ENCODE data around the gene BDNF.
A peak's percentile ranks its signal among the peaks of the same experiment; 100 is the strongest.

The BDNF gene

DNA sequence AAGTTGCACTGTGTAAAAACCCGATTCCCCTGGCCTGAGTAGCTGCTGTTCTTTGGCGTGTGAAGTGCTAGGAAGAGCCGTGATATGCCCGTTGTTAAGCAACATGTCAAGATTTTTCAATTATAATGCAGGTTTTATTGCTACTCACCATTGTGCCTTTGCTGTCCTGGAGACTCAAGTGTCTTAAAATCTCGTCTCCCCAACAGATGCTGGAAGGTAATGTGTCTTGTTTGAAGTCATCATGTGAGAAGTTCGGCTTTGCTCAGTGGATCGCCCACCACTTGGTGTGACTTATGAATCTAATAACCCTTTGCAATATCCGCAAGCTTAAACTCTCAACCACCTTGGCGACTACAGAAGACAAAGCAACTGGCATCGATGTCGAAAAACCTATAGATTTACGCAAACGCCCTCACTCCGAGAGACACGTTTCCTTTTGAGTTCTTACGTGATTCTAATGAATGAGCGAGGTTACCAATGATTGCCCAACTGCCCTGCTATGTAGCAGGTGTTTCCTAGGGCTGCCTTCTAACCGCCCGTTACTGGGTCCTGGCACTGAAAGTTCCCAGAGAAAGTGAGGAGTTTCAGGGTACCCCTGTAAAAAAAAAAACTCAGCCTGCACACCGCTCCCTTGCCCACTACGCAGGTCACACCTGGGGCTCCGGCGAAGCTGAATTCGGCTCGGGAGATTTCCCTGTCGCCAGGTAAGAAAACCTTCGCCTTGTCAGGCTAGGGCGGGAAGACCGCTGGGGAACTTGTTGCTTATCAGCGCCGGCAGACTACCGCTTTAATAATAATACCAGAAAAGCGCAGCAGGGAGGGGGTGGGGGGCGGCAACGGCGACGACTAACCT is 21.2 kb upstream of the BDNF start:
- Histone ChIP-seq H3K4me1 (ENCODE audit: control insufficient read depth in 1 of 2, insufficient read depth in 2 of 2, low read length in 2 of 2) (peaks cover 10 to 12% of the 10 kb centered on the region in 2 experiments), H4K12ac (ENCODE audit: low read depth, low read length) (no peak overlapping the region), H3K4me3 (ENCODE audit: low read depth, low read length) (no peak overlapping the region), H3K14ac (ENCODE audit: low read length) (no peak overlapping the region), H3K27me3 (ENCODE audit: insufficient read depth, low read length) (peaks cover 49% of the 10 kb centered on the region), H3K79me2 (ENCODE audit: control insufficient read depth, insufficient read depth, low read length, poor library complexity) (no peaks in the 10 kb centered on the region), H3K79me1 (ENCODE audit: low read length) (no peaks in the 10 kb centered on the region), H3K23ac (ENCODE audit: low read length) (no peak overlapping the region), H2AFZ (ENCODE audit: insufficient read depth, low read length, poor library complexity) (no peak overlapping the region), H3K27ac (ENCODE audit: low read depth, low read length) (no peak overlapping the region), H3K9me3 (ENCODE audit: insufficient read depth, low read depth, low read length) (peaks cover 3% of the 10 kb centered on the region), H2AK5ac (ENCODE audit: low read length) (no peak overlapping the region), H3K18ac (ENCODE audit: low read length) (no peak overlapping the region), H3K36me3 (ENCODE audit: control insufficient read depth in 1 of 2, insufficient read depth in 2 of 2, low read length in 2 of 2) (no peaks in the 10 kb centered on the region), H3K9ac (ENCODE audit: low read length) (no peak overlapping the region), H4K8ac (ENCODE audit: low read depth, low read length) (no peak overlapping the region), H3K4ac (ENCODE audit: low read depth, low read length) (no peak overlapping the region), H3K4me2 (ENCODE audit: low read length) (peak overlapping the region; percentile 84), H2BK5ac (ENCODE audit: low read depth, low read length, poor library complexity) (no peak overlapping the region), H2BK120ac (ENCODE audit: insufficient read depth, low read length, poor library complexity) (no peak overlapping the region), H4K91ac (ENCODE audit: low read depth, low read length) (no peak overlapping the region), H2BK12ac (ENCODE audit: low read length) (no peak overlapping the region)
- no peak for DNase-seq
- WGBS (ENCODE audit: extremely low coverage, insufficient coverage, insufficient read length): no CpG with 5 or more reads among the region's 37 CpGs

- H3K4me2 ChIP-seq (ENCODE audit: low read length): no peak overlapping the region
- no peak overlapping the region for H2BK5ac ChIP-seq (ENCODE audit: low read depth, low read length, poor library complexity)
- H3K4me1 ChIP-seq (ENCODE audit: control insufficient read depth in 1 of 2, insufficient read depth in 2 of 2, low read length in 2 of 2): peaks cover 10 to 12% of the 10 kb centered on the region in 2 experiments
- no peak overlapping the region for H3K23ac ChIP-seq (ENCODE audit: low read length)
- no peaks in the 10 kb centered on the region for H3K79me1 ChIP-seq (ENCODE audit: low read length)
- H2BK120ac ChIP-seq (ENCODE audit: insufficient read depth, low read length, poor library complexity): no peak overlapping the region
- H3K4me3 ChIP-seq (ENCODE audit: low read depth, low read length): no peak overlapping the region
- no peaks in the 10 kb centered on the region for H3K36me3 ChIP-seq (ENCODE audit: control insufficient read depth in 1 of 2, insufficient read depth in 2 of 2, low read length in 2 of 2)
- H4K12ac ChIP-seq (ENCODE audit: low read depth, low read length): no peak overlapping the region
- peaks cover 3% of the 10 kb centered on the region for H3K9me3 ChIP-seq (ENCODE audit: insufficient read depth, low read depth, low read length)
- no peak overlapping the region for H3K18ac ChIP-seq (ENCODE audit: low read length)
- H4K91ac ChIP-seq (ENCODE audit: low read depth, low read length): no peak overlapping the region
- no peak overlapping the region for H3K27ac ChIP-seq (ENCODE audit: low read depth, low read length)
- H3K79me2 ChIP-seq (ENCODE audit: control insufficient read depth, insufficient read depth, low read length, poor library complexity): no peaks in the 10 kb centered on the region
- no peak overlapping the region for H2BK12ac ChIP-seq (ENCODE audit: low read length)
- no peak overlapping the region for H3K9ac ChIP-seq (ENCODE audit: low read length)
- H3K4ac ChIP-seq (ENCODE audit: low read depth, low read length): no peak overlapping the region
- no CpG with 5 or more reads among the region's 25 CpGs for WGBS (ENCODE audit: extremely low coverage, insufficient coverage, insufficient read length)
- H2AK5ac ChIP-seq (ENCODE audit: low read length): no peak overlapping the region
- no peak overlapping the region for H4K8ac ChIP-seq (ENCODE audit: low read depth, low read length)
- DNase-seq: peak in 1 of 2 donors; percentile 68
- H3K14ac ChIP-seq (ENCODE audit: low read length): no peak overlapping the region
- H2AFZ ChIP-seq (ENCODE audit: insufficient read depth, low read length, poor library complexity): no peak overlapping the region
- H3K27me3 ChIP-seq (ENCODE audit: insufficient read depth, low read length): peaks cover 49% of the 10 kb centered on the region
Measured at GRCh38 chr11:27720277-27720830, 20.1 kb upstream of the BDNF start.

DNA sequence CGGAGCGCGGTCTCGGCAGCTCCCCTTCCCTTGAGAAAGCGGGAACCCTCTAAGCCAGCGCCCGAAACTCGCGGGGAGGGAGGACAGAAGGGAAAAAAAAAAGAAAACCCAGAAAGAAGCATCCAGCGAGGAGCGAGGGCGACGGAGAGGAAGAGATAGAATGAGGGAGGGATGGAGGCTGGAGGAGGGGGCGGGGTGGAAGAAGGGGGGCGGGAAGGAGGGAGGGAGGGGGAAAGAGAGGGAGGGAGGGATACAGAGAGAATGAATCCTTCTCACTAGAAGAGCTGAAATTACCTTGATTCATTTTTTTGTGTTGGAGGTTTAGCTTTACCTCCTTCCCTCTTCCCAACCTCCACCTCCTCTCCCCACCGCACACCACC is 19.3 kb upstream of the BDNF start:
- Histone ChIP-seq H4K8ac (ENCODE audit: low read depth, low read length) (no peak overlapping the region), H3K27ac (ENCODE audit: low read depth, low read length) (no peak overlapping the region), H2BK12ac (ENCODE audit: low read length) (no peak overlapping the region), H3K4me2 (ENCODE audit: low read length) (peak overlapping the region; percentile 85), H2AK5ac (ENCODE audit: low read length) (no peak overlapping the region), H3K4me1 (ENCODE audit: control insufficient read depth in 1 of 2, insufficient read depth in 2 of 2, low read length in 2 of 2) (peaks cover 10 to 12% of the 10 kb centered on the region in 2 experiments), H3K27me3 (ENCODE audit: insufficient read depth, low read length) (peaks cover 49% of the 10 kb centered on the region), H2AFZ (ENCODE audit: insufficient read depth, low read length, poor library complexity) (no peak overlapping the region), H2BK120ac (ENCODE audit: insufficient read depth, low read length, poor library complexity) (no peak overlapping the region), H3K23ac (ENCODE audit: low read length) (no peak overlapping the region), H4K12ac (ENCODE audit: low read depth, low read length) (no peak overlapping the region), H3K36me3 (ENCODE audit: control insufficient read depth in 1 of 2, insufficient read depth in 2 of 2, low read length in 2 of 2) (no peaks in the 10 kb centered on the region), H3K79me2 (ENCODE audit: control insufficient read depth, insufficient read depth, low read length, poor library complexity) (no peaks in the 10 kb centered on the region), H2BK5ac (ENCODE audit: low read depth, low read length, poor library complexity) (no peak overlapping the region), H3K14ac (ENCODE audit: low read length) (no peak overlapping the region), H3K9me3 (ENCODE audit: insufficient read depth, low read depth, low read length) (peaks cover 3% of the 10 kb centered on the region), H3K79me1 (ENCODE audit: low read length) (no peaks in the 10 kb centered on the region), H3K9ac (ENCODE audit: low read length) (no peak overlapping the region), H4K91ac (ENCODE audit: low read depth, low read length) (no peak overlapping the region), H3K4ac (ENCODE audit: low read depth, low read length) (no peak overlapping the region), H3K18ac (ENCODE audit: low read length) (no peak overlapping the region), H3K4me3 (ENCODE audit: low read depth, low read length) (no peak overlapping the region)
- DNase-seq: no peak
- WGBS (ENCODE audit: extremely low coverage, insufficient coverage, insufficient read length): no CpG with 5 or more reads among the region's 16 CpGs

- H4K12ac ChIP-seq (ENCODE audit: low read depth, low read length): no peak overlapping the region
- H3K27ac ChIP-seq (ENCODE audit: low read depth, low read length): no peak overlapping the region
- H3K79me1 ChIP-seq (ENCODE audit: low read length): no peaks in the 10 kb centered on the region
- no peak overlapping the region for H2AK5ac ChIP-seq (ENCODE audit: low read length)
- H3K79me2 ChIP-seq (ENCODE audit: control insufficient read depth, insufficient read depth, low read length, poor library complexity): no peaks in the 10 kb centered on the region
- H3K9ac ChIP-seq (ENCODE audit: low read length): no peak overlapping the region
- H3K14ac ChIP-seq (ENCODE audit: low read length): no peak overlapping the region
- DNase-seq: peak in 1 of 2 donors; percentile 34
- H3K9me3 ChIP-seq (ENCODE audit: insufficient read depth, low read depth, low read length): peaks cover 3% of the 10 kb centered on the region
- H3K23ac ChIP-seq (ENCODE audit: low read length): no peak overlapping the region
- no CpG with 5 or more reads among the region's 52 CpGs for WGBS (ENCODE audit: extremely low coverage, insufficient coverage, insufficient read length)
- peaks cover 49% of the 10 kb centered on the region for H3K27me3 ChIP-seq (ENCODE audit: insufficient read depth, low read length)
- no peak overlapping the region for H2AFZ ChIP-seq (ENCODE audit: insufficient read depth, low read length, poor library complexity)
- H3K4me1 ChIP-seq (ENCODE audit: control insufficient read depth in 1 of 2, insufficient read depth in 2 of 2, low read length in 2 of 2): peaks cover 10 to 12% of the 10 kb centered on the region in 2 experiments
- H4K8ac ChIP-seq (ENCODE audit: low read depth, low read length): no peak overlapping the region
- no peak overlapping the region for H4K91ac ChIP-seq (ENCODE audit: low read depth, low read length)
- no peaks in the 10 kb centered on the region for H3K36me3 ChIP-seq (ENCODE audit: control insufficient read depth in 1 of 2, insufficient read depth in 2 of 2, low read length in 2 of 2)
- H3K4ac ChIP-seq (ENCODE audit: low read depth, low read length): no peak overlapping the region
- H2BK5ac ChIP-seq (ENCODE audit: low read depth, low read length, poor library complexity): no peak overlapping the region
- H2BK12ac ChIP-seq (ENCODE audit: low read length): no peak overlapping the region
- H3K18ac ChIP-seq (ENCODE audit: low read length): no peak overlapping the region
- peak overlapping the region; percentile 37 for H3K4me3 ChIP-seq (ENCODE audit: low read depth, low read length)
- peak overlapping the region; percentile 85 for H3K4me2 ChIP-seq (ENCODE audit: low read length)
- no peak overlapping the region for H2BK120ac ChIP-seq (ENCODE audit: insufficient read depth, low read length, poor library complexity)
Measured at GRCh38 chr11:27718863-27719545, 18.7 kb upstream of the BDNF start.

Data from trophoblast cell (in vitro differentiated cells and primary cell).